A673 (cell line): ENCODE results near the gene CAPN5.

Experiments used
- CTCF ChIP-seq: fragments of 300-800, 200-600 bp; sonication (generic); conservative IDR thresholded peaks from 2 replicates; pipeline ENCODE4 v1.5.1; 2017; ENCODE audit warnings: low read depth, mild to moderate bottlenecking, antibody characterized with exemption, low read length, moderate library complexity, mixed read lengths
- EZH2 ChIP-seq: fragments of 200-600 bp; sonication (generic); IDR thresholded peaks from 2 replicates; pipeline ENCODE4 v1.6.1; 2017; ENCODE audit warnings: borderline replicate concordance, low read depth, mild to moderate bottlenecking, mixed read lengths, antibody characterized with exemption, low read length; ENCODE audit not compliant: poor library complexity, severe bottlenecking

DNA sequence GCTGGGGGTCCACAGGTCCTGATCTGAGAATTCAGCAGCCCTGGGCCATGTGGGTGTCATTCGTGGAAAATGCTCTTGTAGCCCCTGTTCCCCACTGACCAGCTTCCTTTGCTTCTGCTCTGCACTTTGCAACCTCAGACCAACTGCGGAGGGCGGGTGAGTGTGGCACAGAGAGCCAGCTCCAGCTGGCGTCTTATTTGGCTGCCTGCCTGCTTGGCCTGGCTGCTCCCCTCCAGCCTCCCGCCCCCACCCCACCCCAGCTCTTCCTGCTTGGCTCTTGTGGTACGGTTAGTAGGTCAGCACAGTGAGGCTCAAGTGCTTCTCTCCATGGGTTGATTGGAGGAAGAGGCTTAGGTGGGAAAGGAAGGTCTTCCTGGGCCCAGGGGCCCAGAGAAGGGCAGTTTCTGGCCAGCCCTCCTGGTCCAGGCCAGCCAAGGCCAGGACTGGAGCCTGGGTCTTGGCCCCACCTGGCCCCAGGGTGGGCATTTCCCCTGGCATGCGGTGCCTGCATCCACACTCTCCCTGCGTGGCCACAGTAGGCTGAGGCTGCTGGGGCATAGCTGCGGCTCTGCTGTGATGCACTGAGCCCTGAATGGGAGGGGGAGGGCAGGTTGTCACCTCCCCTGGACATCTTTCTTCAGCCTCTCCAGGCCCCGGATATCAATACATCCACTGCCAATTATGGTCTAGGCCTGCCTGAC lies 87.8 kb downstream of the CAPN5 start:
- TF ChIP-seq CTCF (no peak), EZH2 (no peak)
